Hematopoietic multipotent progenitor cell treated with erythropoietin and hydrocortisone succinate and interleukin-3 and kit ligand, for 6 days (in vitro differentiated cells): ENCODE results near the gene LCE1F.

ENCODE experiments used
- DNase-seq: peaks from one replicate; pipeline ENCODE4 v3.0.0-alpha.2; 2015

LCE1F gene

GRCh38 chr1:152777510-152778137, 2.7 kb downstream of the LCE1F start:
- DNase-seq = peak; percentile 48

- no peak for DNase-seq
Observed at GRCh38 chr1:152783095-152783494, 8.2 kb downstream of the LCE1F start.

- DNase-seq = no peak
Observed at GRCh38 chr1:152786077-152786476, 11.1 kb downstream of the LCE1F start, which contains the start of gene LCE1E. Gene LCE1E (plus strand): TSS chr1:152786257. CDS start chr1:152787300, 1,043 bp downstream.

GRCh38 chr1:152795686-152796085, 20.7 kb downstream of the LCE1F start:
- no peak for DNase-seq

GRCh38 chr1:152796421-152796820, 21.5 kb downstream of the LCE1F start, which contains the start of gene LCE1D:
Gene LCE1D (plus strand): TSS chr1:152796721. CDS start chr1:152797795, 1,074 bp downstream.
- DNase-seq = no peak

- no peak for DNase-seq
Observed at GRCh38 chr1:152801333-152801732, 26.4 kb downstream of the LCE1F start.

- no peak for DNase-seq
Observed at GRCh38 chr1:152806576-152806975, 31.6 kb downstream of the LCE1F start, which contains the start of gene LCE1C. Gene LCE1C (minus strand): TSS chr1:152806651. CDS start chr1:152805478, 1,173 bp downstream.

GRCh38 chr1:152811050-152811449, 36.1 kb downstream of the LCE1F start:
- no peak for DNase-seq

GRCh38 chr1:152811671-152812070, 36.7 kb downstream of the LCE1F start, which contains the start of gene LCE1B:
Gene LCE1B (plus strand): TSS chr1:152811971. CDS start chr1:152812447, 476 bp downstream.
- no peak for DNase-seq

GRCh38 chr1:152817309-152817708, 42.4 kb downstream of the LCE1F start:
- DNase-seq = no peak

GRCh38 chr1:152823294-152823693, 48.4 kb downstream of the LCE1F start:
- no peak for DNase-seq

- DNase-seq = no peak
Observed at GRCh38 chr1:152824964-152825363, 50.0 kb downstream of the LCE1F start.
